CD14-positive monocyte (primary cell): ENCODE data around the gene KCNMA1. TPM values are rescaled to one million over a fixed set of nuclear protein-coding genes. Genes with fewer than 3 reads are reported as not detected.

Experiments used
- DNase-seq, 3 donors: peaks; one replicate each; pipeline ENCODE4 v3.0.0-alpha.2; 2011 to 2022
- H2AFZ ChIP-seq: 2 replicates; pipeline ENCODE4 v1.6.0; 2012; ENCODE audit warnings: mild to moderate bottlenecking, low read depth, low read length, inconsistent platforms; ENCODE audit not compliant: insufficient read depth, poor library complexity, severe bottlenecking
- H3K27ac ChIP-seq, 2 donors: 1 replicate in 1 of 2; 2 replicates in 1 of 2; pipeline ENCODE4 v1.5.1; 2012 to 2013; ENCODE audit warnings: low read length in 2 of 2, control low read depth in 1 of 2, inconsistent platforms in 1 of 2, low read depth in 1 of 2, mild to moderate bottlenecking in 1 of 2
- H3K27me3 ChIP-seq, 2 donors: one replicate each; pipeline versions ENCODE4 v1.6.0 to v1.6.1; 2011 to 2013; ENCODE audit warnings: low read length in 2 of 2; ENCODE audit not compliant: control insufficient read depth in 2 of 2, insufficient read depth in 2 of 2
- H3K36me3 ChIP-seq, 2 donors: replicated peaks in 1 of 2; 1 replicate in 1 of 2; 2 replicates in 1 of 2; pipeline versions ENCODE4 v1.5.1 to v1.6.1; 2012 to 2013; ENCODE audit warnings: low read length in 2 of 2, control low read depth in 1 of 2, inconsistent platforms in 1 of 2, mild to moderate bottlenecking in 1 of 2; ENCODE audit not compliant: insufficient read depth in 2 of 2, control insufficient read depth in 1 of 2
- H3K4me1 ChIP-seq, 2 donors: 1 replicate in 1 of 2; 2 replicates in 1 of 2; pipeline versions ENCODE4 v1.5.1 to v1.6.1; 2012 to 2013; ENCODE audit warnings: low read length in 2 of 2, control low read depth in 1 of 2, inconsistent platforms in 1 of 2, mild to moderate bottlenecking in 1 of 2, moderate library complexity in 1 of 2; ENCODE audit not compliant: insufficient read depth in 2 of 2, control insufficient read depth in 1 of 2
- H3K4me2 ChIP-seq: replicated peaks from 2 replicates; pipeline ENCODE3; 2012; ENCODE audit warnings: low read length, moderate library complexity, mild to moderate bottlenecking; ENCODE audit not compliant: poor library complexity, severe bottlenecking; ENCODE audit errors: extremely low read depth
- H3K4me3 ChIP-seq, 3 experiments: fragments of 200-600 bp in 1 of 3; sonication (generic) in 1 of 3; replicated peaks in 1 of 3; 1 replicate in 2 of 3; 2 replicates in 1 of 3; pipeline ENCODE4 v1.5.1; 2011 to 2013; ENCODE audit warnings: low read length in 3 of 3, mild to moderate bottlenecking in 3 of 3, control low read depth in 2 of 3, low read depth in 2 of 3, inconsistent platforms in 1 of 3, moderate library complexity in 1 of 3
- H3K79me2 ChIP-seq: 2 replicates; pipeline ENCODE4 v1.6.0; 2012; ENCODE audit warnings: mild to moderate bottlenecking, control low read depth, inconsistent platforms, low read length, moderate library complexity; ENCODE audit not compliant: insufficient read depth
- H3K9ac ChIP-seq: 2 replicates; pipeline ENCODE4 v1.6.0; 2017; ENCODE audit warnings: low read length, mild to moderate bottlenecking; ENCODE audit not compliant: insufficient read depth, poor library complexity, severe bottlenecking
- H3K9me3 ChIP-seq, 2 donors: replicated peaks in 1 of 2; 1 replicate in 1 of 2; 2 replicates in 1 of 2; pipeline versions ENCODE4 v1.5.1 to v1.6.1; 2012 to 2013; ENCODE audit warnings: low read length in 2 of 2, control low read depth in 1 of 2; ENCODE audit not compliant: control insufficient read depth in 1 of 2, insufficient read depth in 1 of 2
- H4K20me1 ChIP-seq: 2 replicates; pipeline ENCODE4 v1.6.0; 2012; ENCODE audit warnings: mild to moderate bottlenecking, low read length, control low read depth, moderate library complexity; ENCODE audit not compliant: insufficient read depth
- H3K27ac Mint-ChIP-seq, 7 donors: one replicate each; pipeline ENCODE4 v1.8.0; 2020; ENCODE audit warnings: mild to moderate bottlenecking in 7 of 7, mixed read lengths in 7 of 7, moderate library complexity in 6 of 7, inconsistent platforms in 2 of 7
- H3K27me3 Mint-ChIP-seq, 3 donors: one replicate each; pipeline ENCODE4 v1.8.0; 2021 to 2022; ENCODE audit warnings: low read depth in 3 of 3, mild to moderate bottlenecking in 3 of 3, mixed read lengths in 3 of 3, moderate library complexity in 3 of 3, inconsistent platforms in 1 of 3
- H3K36me3 Mint-ChIP-seq, 2 donors: one replicate each; pipeline ENCODE4 v1.8.0; 2020; ENCODE audit warnings: mixed read lengths in 2 of 2, inconsistent platforms in 1 of 2, mild to moderate bottlenecking in 1 of 2
- H3K4me1 Mint-ChIP-seq: one replicate; pipeline ENCODE4 v1.8.0; 2020; ENCODE audit warnings: mild to moderate bottlenecking, mixed read lengths
- H3K4me3 Mint-ChIP-seq, 2 donors: one replicate each; pipeline ENCODE4 v1.8.0; 2020; ENCODE audit warnings: mild to moderate bottlenecking in 2 of 2, mixed read lengths in 2 of 2, moderate library complexity in 1 of 2
- H3K9me3 Mint-ChIP-seq, 7 donors: one replicate each; pipeline ENCODE4 v1.8.0; 2020 to 2022; ENCODE audit warnings: mixed read lengths in 7 of 7, mild to moderate bottlenecking in 6 of 7, moderate library complexity in 6 of 7, inconsistent platforms in 2 of 7
- CTCF ChIP-seq: fragments of 200-600 bp; IDR thresholded peaks from one replicate; pipeline ENCODE4 v1.8.0; 2022; ENCODE audit warnings: antibody characterized with exemption, mild to moderate bottlenecking
- WGBS: methylation state at CpG from one replicate; pipeline ENCODE4 v1.1.5; 2013; ENCODE audit warnings: missing lambda C conversion rate; ENCODE audit not compliant: insufficient coverage; 5-methylcytosine and 5-hydroxymethylcytosine counted together
- intact Hi-C, 2 donors: fragments of 100-400 bp; cut with micrococcal nuclease; formaldehyde crosslinking; loops; one replicate each; pipeline versions ENCODE4 v1.15.0 to v1.15.1; 2023
- polyA plus RNA-seq, 3 donors: library from polyadenylated mRNA; depleted of rRNA in 1 of 3; unstranded in 2 of 3; stranded (reverse) in 1 of 3; fragments of 300-500 nt in 2 of 3; fragments of >200 nt in 1 of 3; fragmentation: Illumina TruSeq in 2 of 3; gene quantifications; 1 replicate in 2 of 3; 2 replicates in 1 of 3; pipeline ENCODE4 v1.2.3, GENCODE V29; 2012 to 2021

Gene KCNMA1
- polyA plus RNA-seq, 3 donors: 0.11 to 1.0 TPM; not detected in 1

DNA sequence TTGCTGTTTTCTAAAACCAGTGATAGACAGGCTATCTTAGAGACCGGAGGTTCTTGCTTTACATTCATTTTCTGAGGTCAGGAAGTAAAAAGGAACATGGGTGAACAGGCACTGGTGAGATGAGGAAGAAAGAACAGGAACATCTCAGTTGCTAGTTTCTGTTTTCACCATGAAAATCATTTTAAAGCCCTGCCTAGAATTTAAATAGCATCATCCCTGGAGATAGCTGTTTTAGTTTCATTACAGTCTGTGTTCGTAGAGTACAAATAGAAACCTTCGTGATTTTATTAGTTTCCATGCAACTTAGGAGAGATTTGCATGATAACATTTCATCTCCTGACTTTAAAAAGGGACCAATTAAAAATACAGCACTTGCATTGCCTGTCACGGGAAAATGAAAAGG, 14.7 kb downstream of the KCNMA1 start:
- Histone ChIP-seq H3K27ac (peak overlapping the region; percentile 64 to 82), H2AFZ (peak overlapping the region; percentile 14), H3K9me3 (no peaks in the 10 kb centered on the region), H3K4me3 (peak overlapping the region; percentile 10 to 68 (median 43)), H3K4me1 (peaks cover 69 to 71% of the 10 kb centered on the region in 2 donors), H3K9ac (no peak overlapping the region), H3K4me2 (peak overlapping the region; percentile 72), H3K27me3 (no peaks in the 10 kb centered on the region), H3K36me3 (no peaks in the 10 kb centered on the region), H4K20me1 (no peaks in the 10 kb centered on the region), H3K79me2 (no peaks in the 10 kb centered on the region)
- peaks cover 0 to 1% (median 0%) of the 10 kb centered on the region in 3 donors for H3K27me3 Mint-ChIP-seq
- peak overlapping the region; percentile 86 to 92 (median 89) for H3K27ac Mint-ChIP-seq
- peaks cover 78% of the 10 kb centered on the region for H3K4me1 Mint-ChIP-seq
- DNase-seq: peak; percentile 45 to 60 (median 60)
- peak overlapping the region; percentile 53 to 89 for H3K4me3 Mint-ChIP-seq
- no peak for TF ChIP-seq CTCF
- intact Hi-C loops: no loop called here
- no CpG with 5 or more reads among the region's 4 CpGs for WGBS
- no peaks in the 10 kb centered on the region for H3K36me3 Mint-ChIP-seq
- peaks cover 0 to 2% (median 0%) of the 10 kb centered on the region in 7 donors for H3K9me3 Mint-ChIP-seq

DNA sequence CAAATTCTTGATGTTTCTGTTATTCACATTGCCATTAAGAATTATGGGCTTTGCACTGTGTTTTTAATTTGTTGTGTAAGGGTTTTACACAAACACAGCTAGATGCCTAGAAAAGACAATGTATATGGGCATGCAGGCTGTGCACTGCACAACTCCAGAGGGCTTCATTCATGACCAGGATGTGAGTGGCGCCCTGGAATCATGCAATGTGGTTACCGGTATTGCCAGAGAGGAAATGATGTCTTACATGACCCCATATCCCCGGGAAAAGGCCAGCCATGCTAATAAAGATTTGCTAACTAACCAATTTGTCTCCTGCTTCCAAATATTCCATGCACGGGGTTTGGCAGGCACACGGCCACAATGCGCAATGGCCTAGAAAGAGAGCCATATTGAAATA, 16.9 kb downstream of the KCNMA1 start:
- no CpG with 5 or more reads among the region's 6 CpGs for WGBS
- peak in 1 of 3 donors; percentile 52 for DNase-seq
- Histone ChIP-seq H3K4me1 (peaks cover 63 to 66% of the 10 kb centered on the region in 2 donors), H3K4me2 (no peak overlapping the region), H3K9ac (no peak overlapping the region), H3K9me3 (no peaks in the 10 kb centered on the region), H4K20me1 (no peaks in the 10 kb centered on the region), H3K27me3 (no peaks in the 10 kb centered on the region), H3K4me3 (peak overlapping the region in 1 of 3 experiments; percentile 5), H2AFZ (peak overlapping the region; percentile 69), H3K36me3 (no peaks in the 10 kb centered on the region), H3K79me2 (no peaks in the 10 kb centered on the region), H3K27ac (peak overlapping the region in 1 of 2 donors; percentile 57)
- no peak for TF ChIP-seq CTCF
- intact Hi-C loops: no loop called here
- Mint-ChIP-seq H3K4me3 (no peak overlapping the region), H3K9me3 (peaks cover 0 to 2% (median 0%) of the 10 kb centered on the region in 7 donors), H3K27ac (peak overlapping the region in 4 of 7 donors; percentile 16 to 64 (median 50)), H3K27me3 (peaks cover 0 to 2% (median 1%) of the 10 kb centered on the region in 3 donors), H3K4me1 (peaks cover 70% of the 10 kb centered on the region), H3K36me3 (no peaks in the 10 kb centered on the region)
